ENCODE data around the gene TOMM5. TPM values are rescaled to one million over a fixed set of nuclear protein-coding genes. Genes with fewer than 3 reads are reported as not detected.

The TOMM5 gene
- total and polyA plus RNA-seq, 2 donors (not counting 1 experiment from before 2014, with no cell fraction given) = 113 to 162 TPM

DNA sequence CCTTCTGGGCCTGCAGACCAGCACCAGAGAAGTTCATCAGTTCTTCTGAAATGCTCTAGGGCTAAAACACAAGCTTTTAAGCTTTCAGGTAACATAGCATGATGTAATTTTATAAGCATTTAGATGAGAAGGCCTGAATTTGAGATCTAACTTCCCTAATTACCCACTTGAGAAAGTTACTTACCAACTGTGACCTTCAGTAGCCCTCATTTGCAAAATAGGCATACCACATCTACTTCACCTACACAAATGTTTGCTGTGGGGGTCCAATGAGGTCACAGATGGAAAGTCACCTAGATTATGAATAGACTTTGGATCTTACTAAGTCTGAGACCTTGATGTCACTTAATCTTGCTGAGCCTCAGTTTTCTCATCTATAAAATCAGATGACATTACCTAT, 52.8 kb downstream of the TOMM5 start:
- DNase-seq (ENCODE audit: low read depth in 2 of 2) = no peak
- Histone ChIP-seq H3K27me3 (ENCODE audit: control insufficient read depth, insufficient read depth, low read length) (no peaks in the 10 kb centered on the region), H4K20me1 (ENCODE audit: control insufficient read depth, extremely low read depth, insufficient read depth, low read length) (no peaks in the 10 kb centered on the region), H3K4me2 (ENCODE audit: extremely low read depth, insufficient read depth, low read length) (no peak overlapping the region), H3K9me3 (ENCODE audit: control insufficient read depth, insufficient read depth, low read depth, low read length) (no peaks in the 10 kb centered on the region), H3K4me3 (replicated peaks in 1 of 4; ENCODE audit: control extremely low read depth in 1 of 4, insufficient read depth in 1 of 4, low read depth in 3 of 4, low read length in 4 of 4) (no peak overlapping the region), H3K9ac (ENCODE audit: insufficient read depth, low read length) (no peak overlapping the region), H3K4me1 (ENCODE audit: control insufficient read depth, extremely low read depth, insufficient read depth, low read length) (no peaks in the 10 kb centered on the region), H3K79me2 (ENCODE audit: control insufficient read depth, insufficient read depth, low read length) (no peaks in the 10 kb centered on the region), H3K36me3 (ENCODE audit: control insufficient read depth, insufficient read depth, low read length) (peaks cover 5% of the 10 kb centered on the region), H3K27ac (ENCODE audit: insufficient read depth, low read length) (no peak overlapping the region), H2AFZ (ENCODE audit: low read length) (no peak overlapping the region)
- TF ChIP-seq, protein P1, sequence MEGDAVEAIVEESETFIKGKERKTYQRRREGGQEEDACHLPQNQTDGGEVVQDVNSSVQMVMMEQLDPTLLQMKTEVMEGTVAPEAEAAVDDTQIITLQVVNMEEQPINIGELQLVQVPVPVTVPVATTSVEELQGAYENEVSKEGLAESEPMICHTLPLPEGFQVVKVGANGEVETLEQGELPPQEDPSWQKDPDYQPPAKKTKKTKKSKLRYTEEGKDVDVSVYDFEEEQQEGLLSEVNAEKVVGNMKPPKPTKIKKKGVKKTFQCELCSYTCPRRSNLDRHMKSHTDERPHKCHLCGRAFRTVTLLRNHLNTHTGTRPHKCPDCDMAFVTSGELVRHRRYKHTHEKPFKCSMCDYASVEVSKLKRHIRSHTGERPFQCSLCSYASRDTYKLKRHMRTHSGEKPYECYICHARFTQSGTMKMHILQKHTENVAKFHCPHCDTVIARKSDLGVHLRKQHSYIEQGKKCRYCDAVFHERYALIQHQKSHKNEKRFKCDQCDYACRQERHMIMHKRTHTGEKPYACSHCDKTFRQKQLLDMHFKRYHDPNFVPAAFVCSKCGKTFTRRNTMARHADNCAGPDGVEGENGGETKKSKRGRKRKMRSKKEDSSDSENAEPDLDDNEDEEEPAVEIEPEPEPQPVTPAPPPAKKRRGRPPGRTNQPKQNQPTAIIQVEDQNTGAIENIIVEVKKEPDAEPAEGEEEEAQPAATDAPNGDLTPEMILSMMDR (conservative IDR thresholded peaks at IDR 0.05 in 1 of 2, IDR thresholded peaks at IDR 0.05 in 1 of 2; ENCODE audit: low read depth in 1 of 2, low read length in 2 of 2) = no peak
- no peak for TF ChIP-seq EZH2 (IDR thresholded peaks at IDR 0.05; ENCODE audit: low read length, missing control alignments)

Other genes with a start within 250 kb of the TOMM5 start
- gene GRHPR, start 169.9 kb downstream of the TOMM5 start, total RNA-seq = 107 and 108 TPM in 2 replicates
- 107 and 108 TPM in 2 replicates for gene GRHPR, start 169.9 kb downstream of the TOMM5 start, polyA plus RNA-seq
- 5.1 and 5.6 TPM in 2 replicates for gene ZBTB5, start 127.1 kb downstream of the TOMM5 start, total RNA-seq
- 5.7 and 7.3 TPM in 2 replicates for gene ZBTB5, start 127.1 kb downstream of the TOMM5 start, polyA plus RNA-seq
- gene POLR1E, start 106.6 kb downstream of the TOMM5 start, total RNA-seq = 31.7 and 43.7 TPM in 2 replicates
- gene POLR1E, start 106.6 kb downstream of the TOMM5 start, polyA plus RNA-seq = 30.9 and 59.2 TPM in 2 replicates
- gene FBXO10, start 16.2 kb downstream of the TOMM5 start, total RNA-seq = 11.6 and 12.2 TPM in 2 replicates
- 7.6 and 8.2 TPM in 2 replicates for gene FBXO10, start 16.2 kb downstream of the TOMM5 start, polyA plus RNA-seq
- gene FRMPD1, start 58.4 kb upstream of the TOMM5 start, total RNA-seq = not detected in 2 replicates
- not detected in 2 replicates for gene FRMPD1, start 58.4 kb upstream of the TOMM5 start, polyA plus RNA-seq
- 3.9 and 5.6 TPM in 2 replicates for gene TRMT10B, start 161.2 kb upstream of the TOMM5 start, total RNA-seq
- 6.6 and 7.5 TPM in 2 replicates for gene TRMT10B, start 161.2 kb upstream of the TOMM5 start, polyA plus RNA-seq
- 19.0 and 24.9 TPM in 2 replicates for gene EXOSC3, start 192.5 kb upstream of the TOMM5 start, total RNA-seq
- gene EXOSC3, start 192.5 kb upstream of the TOMM5 start, polyA plus RNA-seq = 34.0 and 36.7 TPM in 2 replicates
- 18.7 and 26.6 TPM in 2 replicates for gene DCAF10, start 208.2 kb upstream of the TOMM5 start, total RNA-seq
- 23.3 and 33.5 TPM in 2 replicates for gene DCAF10, start 208.2 kb upstream of the TOMM5 start, polyA plus RNA-seq